OCI-LY7 (cell line): ENCODE results near the gene HDGFL2. TPM values are rescaled to one million over a fixed set of nuclear protein-coding genes. Genes with fewer than 3 reads are reported as not detected.

ENCODE experiments used
- BruUV-seq: library from RNA; stranded (reverse); fragments of 400-500 nt; replicated peaks from 2 replicates; lab custom pipeline; 2021; lab: Mats Ljungman, UMichigan
- CTCF ChIA-PET: fragments of 300-600 bp; sonication (Branson Sonifier 250); formaldehyde crosslinking; loops from one replicate; lab custom pipeline; 2022; ENCODE audit warnings: antibody characterized with exemption; ENCODE audit not compliant: unreplicated experiment; lab: Charles Lee
- POLR2A ChIA-PET: fragments of 300-600 bp; sonication (Branson Sonifier 250); formaldehyde crosslinking; loops from one replicate; lab custom pipeline; 2022; ENCODE audit warnings: antibody characterized with exemption; lab: Charles Lee
- DNase-seq: peaks from one replicate; pipeline ENCODE4 v3.0.0-alpha.2; 2015; ENCODE audit warnings: low spot score
- H2AFZ ChIP-seq: fragments of 200-600 bp; sonication (generic), shearing (Covaris generic); 2 replicates; pipeline ENCODE4 v1.6.1; 2014; ENCODE audit warnings: mild to moderate bottlenecking, antibody characterized with exemption, low read length, moderate library complexity
- H3K27ac ChIP-seq: fragments of 200-600 bp; sonication (generic); 2 replicates; pipeline ENCODE4 v1.5.1; 2014; ENCODE audit warnings: mixed run types, low read depth, mild to moderate bottlenecking, moderate library complexity, low read length, inconsistent platforms; ENCODE audit not compliant: poor library complexity, severe bottlenecking
- H3K36me3 ChIP-seq: fragments of 200-600 bp; sonication (generic); 2 replicates; pipeline ENCODE4 v1.6.1; 2014; ENCODE audit warnings: mild to moderate bottlenecking, antibody characterized with exemption, low read length, moderate library complexity, mixed read lengths; ENCODE audit not compliant: insufficient read depth
- H3K4me1 ChIP-seq: fragments of 200-600 bp; sonication (generic); 2 replicates; pipeline ENCODE4 v1.5.1; 2014; ENCODE audit warnings: mild to moderate bottlenecking, low read length; ENCODE audit not compliant: insufficient read depth, poor library complexity, severe bottlenecking
- H3K4me2 ChIP-seq: fragments of 200-600 bp; sonication (generic); 2 replicates; pipeline ENCODE4 v1.6.1; 2014; ENCODE audit warnings: mild to moderate bottlenecking, low read length
- H3K4me3 ChIP-seq: fragments of 200-600 bp; sonication (generic); 2 replicates; pipeline ENCODE4 v1.5.1; 2014; ENCODE audit warnings: mild to moderate bottlenecking, low read depth, low read length; ENCODE audit not compliant: poor library complexity, severe bottlenecking
- H3K79me2 ChIP-seq: fragments of 200-600 bp; sonication (generic); 2 replicates; pipeline ENCODE4 v1.6.1; 2016; ENCODE audit warnings: low read depth, mild to moderate bottlenecking, low read length, moderate library complexity, mixed read lengths; ENCODE audit not compliant: insufficient read depth
- H3K9me2 ChIP-seq: fragments of 200-600 bp; sonication (generic); 2 replicates; pipeline ENCODE4 v1.6.1; 2016; ENCODE audit warnings: mild to moderate bottlenecking, low read length, mixed read lengths; ENCODE audit not compliant: insufficient read depth
- H3K9me3 ChIP-seq: fragments of 200-600 bp; sonication (generic); 2 replicates; pipeline ENCODE4 v1.6.1; 2014; ENCODE audit warnings: mild to moderate bottlenecking, mixed run types, low read length, mixed read lengths
- H4K20me1 ChIP-seq: fragments of 200-600 bp; sonication (generic); 2 replicates; pipeline ENCODE4 v1.6.1; 2014; ENCODE audit warnings: mild to moderate bottlenecking, antibody characterized with exemption, low read length, moderate library complexity, mixed read lengths; ENCODE audit not compliant: insufficient read depth
- EZH2phosphoT487 ChIP-seq: fragments of 200-600 bp; sonication (generic); IDR thresholded peaks from 2 replicates; pipeline ENCODE4 v1.6.1; 2018; ENCODE audit warnings: low read depth, borderline replicate concordance, mild to moderate bottlenecking, mixed run types, antibody characterized with exemption, low read length, moderate library complexity, mixed read lengths
- intact Hi-C: fragments of 100-400 bp; cut with micrococcal nuclease; formaldehyde crosslinking; loops from one replicate; pipeline ENCODE4 v1.10.0; 2022; ENCODE audit not compliant: unreplicated experiment
- total RNA-seq, 2 experiments: library from RNA; depleted of rRNA in 1 of 2; stranded (reverse); fragments of >200 nt in 1 of 2; shearing (Covaris generic) in 1 of 2; gene quantifications; 2 replicates each; pipeline ENCODE4 v1.2.3, GENCODE V29; 2014 to 2022
- TF ChIP-seq, protein P1 (sequence below): fragments of 200-600 bp; sonication (generic); conservative IDR thresholded peaks from 2 replicates; pipeline ENCODE4 v1.5.1; 2014; ENCODE audit warnings: mild to moderate bottlenecking, antibody characterized with exemption, low read length, moderate library complexity, mixed read lengths

HDGFL2 gene
- total RNA-seq, 2 experiments from 2014 or later, result 54.5 to 85.9 TPM

DNA sequence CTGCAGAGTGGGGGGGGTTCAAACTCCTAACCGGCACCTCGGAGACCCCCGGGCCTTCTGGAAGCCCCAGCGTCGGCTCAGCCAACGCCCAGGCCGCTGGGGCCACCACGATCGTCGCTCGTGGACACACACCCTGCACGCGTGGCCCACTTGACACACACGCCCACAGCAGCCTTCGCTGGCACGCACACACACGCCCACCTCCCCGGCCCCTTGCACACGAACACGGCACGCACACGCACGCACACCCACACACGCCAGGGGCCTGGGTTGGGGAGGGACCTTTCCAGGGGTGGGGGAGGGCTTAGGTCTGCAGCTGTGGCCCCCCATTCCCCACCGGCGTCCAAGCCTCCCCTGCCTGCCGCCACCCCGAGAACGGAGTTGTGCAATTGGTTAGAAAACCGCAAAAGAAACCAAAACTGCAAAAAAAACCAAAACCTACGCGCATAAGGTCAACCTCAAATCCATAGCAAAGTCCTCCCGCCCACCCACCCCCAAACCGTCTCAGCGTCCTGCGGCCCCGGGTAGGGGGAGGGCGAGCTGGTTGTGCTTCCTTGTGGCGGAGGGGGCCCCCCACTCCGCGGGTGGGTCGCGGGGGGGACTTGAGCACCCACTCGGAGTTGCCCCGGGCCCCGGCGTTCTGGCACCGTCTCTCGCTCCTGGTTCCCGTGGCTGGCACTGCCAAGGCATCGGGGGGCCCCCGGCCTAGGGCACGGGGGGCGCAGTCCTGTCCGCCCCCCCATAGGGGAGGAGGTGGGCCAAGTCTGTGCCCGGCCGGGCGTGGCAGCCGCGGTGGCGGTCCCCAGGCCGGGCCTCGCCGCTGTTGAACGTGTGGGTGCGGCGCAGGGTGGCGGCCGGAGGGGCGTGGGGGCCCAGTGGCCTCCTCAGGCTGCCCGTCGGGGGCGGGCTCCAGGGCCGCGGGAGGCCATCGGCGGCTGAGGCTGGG lies 71.1 kb downstream of the HDGFL2 start:
- Histone ChIP-seq H3K9me3 (peaks cover 4% of the 10 kb centered on the region; the same call in 1 of the 2 replicates), H3K27ac (no peak overlapping the region), H3K4me2 (no peak overlapping the region), H3K79me2 (no peaks in the 10 kb centered on the region), H3K36me3 (no peaks in the 10 kb centered on the region), H3K9me2 (no peaks in the 10 kb centered on the region), H2AFZ (no peak overlapping the region), H4K20me1 (no peaks in the 10 kb centered on the region), H3K4me3 (no peak overlapping the region), H3K4me1 (peaks cover 9% of the 10 kb centered on the region)
- no peak for TF ChIP-seq EZH2phosphoT487
- TF ChIP-seq, protein P1, sequence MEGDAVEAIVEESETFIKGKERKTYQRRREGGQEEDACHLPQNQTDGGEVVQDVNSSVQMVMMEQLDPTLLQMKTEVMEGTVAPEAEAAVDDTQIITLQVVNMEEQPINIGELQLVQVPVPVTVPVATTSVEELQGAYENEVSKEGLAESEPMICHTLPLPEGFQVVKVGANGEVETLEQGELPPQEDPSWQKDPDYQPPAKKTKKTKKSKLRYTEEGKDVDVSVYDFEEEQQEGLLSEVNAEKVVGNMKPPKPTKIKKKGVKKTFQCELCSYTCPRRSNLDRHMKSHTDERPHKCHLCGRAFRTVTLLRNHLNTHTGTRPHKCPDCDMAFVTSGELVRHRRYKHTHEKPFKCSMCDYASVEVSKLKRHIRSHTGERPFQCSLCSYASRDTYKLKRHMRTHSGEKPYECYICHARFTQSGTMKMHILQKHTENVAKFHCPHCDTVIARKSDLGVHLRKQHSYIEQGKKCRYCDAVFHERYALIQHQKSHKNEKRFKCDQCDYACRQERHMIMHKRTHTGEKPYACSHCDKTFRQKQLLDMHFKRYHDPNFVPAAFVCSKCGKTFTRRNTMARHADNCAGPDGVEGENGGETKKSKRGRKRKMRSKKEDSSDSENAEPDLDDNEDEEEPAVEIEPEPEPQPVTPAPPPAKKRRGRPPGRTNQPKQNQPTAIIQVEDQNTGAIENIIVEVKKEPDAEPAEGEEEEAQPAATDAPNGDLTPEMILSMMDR, result no peak
- DNase-seq, result no peak
- no TSS peak for BruUV-seq
- ChIA-PET CTCF (no interaction called here), POLR2A (no interaction called here)
- intact Hi-C loops, result no loop called here

DNA sequence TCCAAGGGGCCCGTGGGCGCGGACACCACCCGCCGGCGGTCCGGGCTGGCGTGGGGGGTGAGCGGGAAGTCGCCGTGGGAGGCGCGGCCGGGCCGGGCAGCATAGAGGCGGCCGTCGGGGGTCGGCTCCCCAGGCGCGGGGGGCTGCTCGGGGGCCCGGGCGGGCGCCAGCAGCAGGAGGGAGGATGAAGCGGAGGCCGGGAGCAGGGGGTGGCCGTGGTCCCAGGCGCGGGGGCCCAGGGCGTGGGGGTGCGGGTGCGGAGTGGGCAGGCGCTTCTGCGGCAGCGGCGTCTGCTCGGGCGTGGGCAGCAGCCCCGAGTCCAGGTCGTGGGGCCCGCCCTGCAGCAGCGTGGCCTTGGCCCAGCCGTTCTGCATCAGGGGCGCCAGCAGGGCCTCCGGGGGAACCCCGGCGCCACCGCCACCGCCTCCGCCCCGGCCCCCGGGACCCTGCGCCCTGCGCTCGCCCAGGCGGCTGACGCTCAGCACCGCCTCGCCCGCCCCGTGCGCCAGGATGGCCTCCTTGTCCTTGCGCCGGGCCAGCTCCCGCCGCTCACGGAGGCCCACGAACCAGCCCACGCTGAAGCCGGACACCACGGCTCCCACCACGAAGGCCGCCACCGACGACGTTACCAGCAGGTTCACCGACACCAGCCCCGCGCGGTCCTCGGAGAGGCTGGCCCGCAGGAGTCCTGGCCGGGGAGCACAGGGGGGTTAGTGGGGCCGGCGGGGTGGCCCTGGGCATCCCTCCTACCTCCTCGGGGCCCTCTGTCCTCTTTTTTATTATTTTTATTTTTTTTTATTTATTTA lies 71.9 kb downstream of the HDGFL2 start:
- CTCF ChIA-PET, result no interaction called here

More for the DNA sequence above, 71.9 kb downstream of the HDGFL2 start:
- Histone ChIP-seq H2AFZ (no peak overlapping the region), H3K4me3 (no peak overlapping the region), H3K79me2 (no peaks in the 10 kb centered on the region), H3K27ac (no peak overlapping the region), H4K20me1 (no peaks in the 10 kb centered on the region), H3K9me3 (peaks cover 4% of the 10 kb centered on the region; the same call in 1 of the 2 replicates), H3K9me2 (no peaks in the 10 kb centered on the region), H3K36me3 (no peaks in the 10 kb centered on the region), H3K4me2 (no peak overlapping the region), H3K4me1 (peaks cover 9% of the 10 kb centered on the region)
- intact Hi-C loops, result no loop called here
- no peak for TF ChIP-seq EZH2phosphoT487
- DNase-seq, result no peak
- POLR2A ChIA-PET, result interaction anchor here (1.3 kb wide), 1 partner anchor 8 kb away, joined by 3 read pairs; the partner anchor contains the start of gene PLIN5
- no TSS peak for BruUV-seq
